NCI-H345 treated with DMSO at 0.1 percent for 48 hours (cell line): ENCODE data around the gene ADAMTS17.

Experiments used
- DNase-seq: peaks from one replicate; lab custom pipeline; 2025; ENCODE audit not compliant: unreplicated experiment; lab: John Stamatoyannopoulos, UW

ADAMTS17 gene

GRCh38 chr15:100277087-100277855 lies 64.5 kb downstream of the ADAMTS17 start:
- no peak for DNase-seq

GRCh38 chr15:100276506-100276905 lies 65.3 kb downstream of the ADAMTS17 start:
- DNase-seq = no peak

GRCh38 chr15:100275641-100276040 lies 66.1 kb downstream of the ADAMTS17 start:
- DNase-seq = no peak

GRCh38 chr15:100269831-100270230 lies 71.9 kb downstream of the ADAMTS17 start:
- DNase-seq = no peak

GRCh38 chr15:100266166-100266565 lies 75.6 kb downstream of the ADAMTS17 start:
- no peak for DNase-seq

- DNase-seq = no peak
Observed at GRCh38 chr15:100265641-100266035, 76.1 kb downstream of the ADAMTS17 start.

GRCh38 chr15:100264994-100265640 lies 76.7 kb downstream of the ADAMTS17 start:
- no peak for DNase-seq

- DNase-seq = no peak
Observed at GRCh38 chr15:100263721-100264455, 77.9 kb downstream of the ADAMTS17 start.

- no peak for DNase-seq
Observed at GRCh38 chr15:100263031-100263430, 78.7 kb downstream of the ADAMTS17 start.

GRCh38 chr15:100261302-100262240 lies 80.2 kb downstream of the ADAMTS17 start:
- DNase-seq = no peak

GRCh38 chr15:100259266-100259665 lies 82.5 kb downstream of the ADAMTS17 start:
- no peak for DNase-seq

GRCh38 chr15:100256970-100257650 lies 84.7 kb downstream of the ADAMTS17 start:
- no peak for DNase-seq

GRCh38 chr15:100256101-100256969 lies 85.4 kb downstream of the ADAMTS17 start:
- DNase-seq = no peak

- DNase-seq = no peak
Observed at GRCh38 chr15:100255644-100256043, 86.1 kb downstream of the ADAMTS17 start.

GRCh38 chr15:100254691-100255090 lies 87.1 kb downstream of the ADAMTS17 start:
- no peak for DNase-seq

- no peak for DNase-seq
Observed at GRCh38 chr15:100254285-100254684, 87.5 kb downstream of the ADAMTS17 start.

- DNase-seq = no peak
Observed at GRCh38 chr15:100253640-100254039, 88.1 kb downstream of the ADAMTS17 start.

- no peak for DNase-seq
Observed at GRCh38 chr15:100252779-100253417, 88.9 kb downstream of the ADAMTS17 start.

GRCh38 chr15:100252359-100252758 lies 89.4 kb downstream of the ADAMTS17 start:
- no peak for DNase-seq
